Kidney capillary endothelial cell (primary cell): ENCODE results near the gene CUX1.
"Not testable (repeated sequence)": the region's sequence is repeated elsewhere in the genome, so short reads cannot be mapped to it uniquely, and the experiment has no call there.

Experiments
- DNase-seq: peaks from one replicate; pipeline ENCODE4 v3.0.0-alpha.2; 2018; ENCODE audit warnings: low spot score

Gene CUX1, protein sequence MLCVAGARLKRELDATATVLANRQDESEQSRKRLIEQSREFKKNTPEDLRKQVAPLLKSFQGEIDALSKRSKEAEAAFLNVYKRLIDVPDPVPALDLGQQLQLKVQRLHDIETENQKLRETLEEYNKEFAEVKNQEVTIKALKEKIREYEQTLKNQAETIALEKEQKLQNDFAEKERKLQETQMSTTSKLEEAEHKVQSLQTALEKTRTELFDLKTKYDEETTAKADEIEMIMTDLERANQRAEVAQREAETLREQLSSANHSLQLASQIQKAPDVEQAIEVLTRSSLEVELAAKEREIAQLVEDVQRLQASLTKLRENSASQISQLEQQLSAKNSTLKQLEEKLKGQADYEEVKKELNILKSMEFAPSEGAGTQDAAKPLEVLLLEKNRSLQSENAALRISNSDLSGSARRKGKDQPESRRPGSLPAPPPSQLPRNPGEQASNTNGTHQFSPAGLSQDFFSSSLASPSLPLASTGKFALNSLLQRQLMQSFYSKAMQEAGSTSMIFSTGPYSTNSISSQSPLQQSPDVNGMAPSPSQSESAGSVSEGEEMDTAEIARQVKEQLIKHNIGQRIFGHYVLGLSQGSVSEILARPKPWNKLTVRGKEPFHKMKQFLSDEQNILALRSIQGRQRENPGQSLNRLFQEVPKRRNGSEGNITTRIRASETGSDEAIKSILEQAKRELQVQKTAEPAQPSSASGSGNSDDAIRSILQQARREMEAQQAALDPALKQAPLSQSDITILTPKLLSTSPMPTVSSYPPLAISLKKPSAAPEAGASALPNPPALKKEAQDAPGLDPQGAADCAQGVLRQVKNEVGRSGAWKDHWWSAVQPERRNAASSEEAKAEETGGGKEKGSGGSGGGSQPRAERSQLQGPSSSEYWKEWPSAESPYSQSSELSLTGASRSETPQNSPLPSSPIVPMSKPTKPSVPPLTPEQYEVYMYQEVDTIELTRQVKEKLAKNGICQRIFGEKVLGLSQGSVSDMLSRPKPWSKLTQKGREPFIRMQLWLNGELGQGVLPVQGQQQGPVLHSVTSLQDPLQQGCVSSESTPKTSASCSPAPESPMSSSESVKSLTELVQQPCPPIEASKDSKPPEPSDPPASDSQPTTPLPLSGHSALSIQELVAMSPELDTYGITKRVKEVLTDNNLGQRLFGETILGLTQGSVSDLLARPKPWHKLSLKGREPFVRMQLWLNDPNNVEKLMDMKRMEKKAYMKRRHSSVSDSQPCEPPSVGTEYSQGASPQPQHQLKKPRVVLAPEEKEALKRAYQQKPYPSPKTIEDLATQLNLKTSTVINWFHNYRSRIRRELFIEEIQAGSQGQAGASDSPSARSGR (N-terminal part only)

DNA sequence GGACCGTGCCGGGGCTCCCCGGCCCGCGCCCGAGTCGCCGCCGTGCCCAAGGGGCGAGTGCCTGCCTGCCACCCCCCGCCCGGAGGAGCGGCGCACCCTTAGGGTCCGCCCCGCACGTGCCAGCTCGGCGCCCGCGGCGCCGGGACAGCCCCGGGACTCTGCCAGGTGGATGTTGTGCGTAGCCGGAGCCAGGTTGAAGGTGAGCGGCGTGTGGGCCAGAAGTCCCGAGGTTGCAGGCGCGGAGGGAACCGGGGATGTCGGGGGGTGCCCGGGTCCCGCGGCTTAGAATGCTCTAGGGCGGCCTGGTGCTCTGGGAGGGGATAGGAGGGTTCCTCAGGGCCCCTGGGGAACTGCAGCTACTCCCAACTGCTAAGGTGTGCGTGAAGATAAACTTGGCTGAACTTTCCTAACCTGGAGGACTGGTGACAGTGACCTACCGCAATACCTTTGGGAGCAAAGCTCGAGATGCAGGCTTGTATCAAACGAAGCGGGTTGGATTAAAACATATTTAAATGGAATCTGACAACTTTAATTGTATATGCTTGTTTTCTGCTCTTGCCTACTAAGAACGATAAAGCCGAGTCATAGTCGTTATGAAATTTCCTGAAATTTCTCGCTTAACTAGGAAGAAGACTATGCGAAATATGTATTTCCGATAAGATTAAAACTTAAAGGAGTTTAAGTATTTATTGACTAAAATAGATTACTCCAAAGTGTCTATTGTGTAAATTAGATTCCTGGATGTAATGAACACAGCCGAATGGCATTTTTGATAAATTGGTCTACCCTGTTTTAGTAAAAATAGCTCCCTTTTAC, at the start of gene CUX1:
CUX1 (plus strand) TSS at position 156 of the 816 bp plus-strand sequence; CDS start at position 170, 14 bp downstream.
- no peak for DNase-seq

DNA sequence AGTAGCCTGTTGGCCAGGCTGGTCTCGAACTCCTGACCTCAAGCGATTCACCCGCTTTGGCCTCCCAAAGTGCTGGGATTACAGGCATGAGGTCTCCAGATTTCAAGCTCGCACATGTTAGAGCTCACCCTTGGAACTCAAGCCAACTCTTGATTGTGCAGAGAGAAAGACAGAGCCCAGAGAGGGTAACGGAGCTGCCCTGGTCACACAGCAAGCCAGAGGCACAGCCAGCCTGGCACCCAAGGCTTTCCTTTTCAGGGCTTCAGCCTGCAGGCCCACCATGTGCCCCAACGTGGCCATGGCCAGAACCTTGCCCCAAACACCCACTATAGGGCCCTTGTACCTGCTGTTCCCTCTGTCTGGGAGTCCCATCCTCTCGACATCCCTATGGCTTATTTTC, 49.1 kb upstream of the CUX1 start:
- no peak for DNase-seq

DNA sequence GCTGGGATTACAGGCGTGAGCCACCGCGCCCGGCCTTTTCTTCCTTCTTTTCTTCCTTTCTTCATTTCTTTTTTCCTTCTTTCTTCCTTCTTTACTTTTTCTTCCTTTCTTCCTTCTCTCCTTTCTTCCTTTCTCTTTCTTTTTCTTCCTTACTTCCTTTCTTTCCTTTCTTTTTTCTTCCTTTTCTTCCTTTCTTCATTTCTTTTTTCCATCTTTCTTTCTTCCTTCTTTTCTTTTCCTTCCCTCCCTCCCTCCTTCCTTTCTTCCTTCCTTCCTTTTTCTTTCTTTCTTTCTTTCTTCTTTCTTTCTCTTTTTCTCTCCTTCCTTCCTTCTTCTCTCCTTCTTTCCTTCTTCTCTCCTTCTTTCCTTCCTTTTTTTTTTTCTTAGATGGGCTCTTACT, 47.0 kb upstream of the CUX1 start:
- DNase-seq: no peak

DNA sequence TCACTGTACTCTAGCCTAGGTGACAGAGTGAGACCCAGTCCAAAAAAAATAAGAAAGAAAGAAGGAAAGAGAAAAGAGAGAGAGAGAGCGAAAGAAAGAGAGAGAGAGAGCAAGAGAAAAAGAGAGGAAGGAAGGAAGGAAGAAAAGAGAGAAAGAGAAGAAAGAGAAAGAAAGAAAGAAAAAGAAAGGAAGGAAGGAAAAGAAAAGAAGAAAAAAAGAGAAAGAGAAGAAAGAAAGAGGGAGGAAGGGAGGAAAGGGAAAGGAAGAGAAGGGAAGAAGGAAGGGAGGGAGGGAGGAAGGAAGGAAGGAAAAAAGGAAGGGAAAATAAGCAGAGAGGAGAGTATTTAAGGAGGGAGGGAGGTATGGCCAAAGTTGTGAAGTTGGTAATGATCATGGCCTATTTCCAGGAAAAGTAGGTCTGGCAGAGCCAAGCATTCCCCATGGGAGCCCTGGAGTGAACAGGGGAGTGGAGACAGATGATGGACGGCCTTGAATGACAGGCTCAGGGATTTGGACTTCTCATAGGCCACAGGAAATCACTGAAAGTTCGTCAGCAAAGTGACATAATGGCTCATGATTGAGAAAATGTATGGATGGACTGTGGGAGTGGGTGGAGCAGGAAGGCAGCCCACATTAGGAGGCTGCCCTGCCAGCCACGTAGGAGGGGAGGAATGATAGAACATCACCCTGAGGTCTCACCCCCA, 44.8 kb upstream of the CUX1 start:
- DNase-seq: no peak

DNA sequence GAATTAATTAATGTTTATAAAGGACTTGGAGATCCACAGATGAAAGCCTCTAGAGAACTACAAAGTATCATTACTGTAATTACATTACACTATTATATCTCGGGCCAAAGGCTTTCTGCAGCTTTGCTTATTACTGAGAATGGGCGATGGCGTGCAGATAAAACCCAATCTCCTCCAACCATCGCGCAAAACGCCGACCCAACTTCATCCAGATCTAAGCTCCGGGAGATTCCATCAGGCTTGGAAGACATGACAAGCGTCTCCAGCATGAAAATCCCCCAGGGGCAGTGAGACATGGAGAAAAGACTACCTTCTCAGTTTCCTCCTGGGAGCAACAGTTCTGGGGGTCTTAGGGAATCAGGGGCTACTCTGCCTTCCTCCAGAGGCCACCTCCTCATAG, 42.2 kb upstream of the CUX1 start:
- no peak for DNase-seq

DNA sequence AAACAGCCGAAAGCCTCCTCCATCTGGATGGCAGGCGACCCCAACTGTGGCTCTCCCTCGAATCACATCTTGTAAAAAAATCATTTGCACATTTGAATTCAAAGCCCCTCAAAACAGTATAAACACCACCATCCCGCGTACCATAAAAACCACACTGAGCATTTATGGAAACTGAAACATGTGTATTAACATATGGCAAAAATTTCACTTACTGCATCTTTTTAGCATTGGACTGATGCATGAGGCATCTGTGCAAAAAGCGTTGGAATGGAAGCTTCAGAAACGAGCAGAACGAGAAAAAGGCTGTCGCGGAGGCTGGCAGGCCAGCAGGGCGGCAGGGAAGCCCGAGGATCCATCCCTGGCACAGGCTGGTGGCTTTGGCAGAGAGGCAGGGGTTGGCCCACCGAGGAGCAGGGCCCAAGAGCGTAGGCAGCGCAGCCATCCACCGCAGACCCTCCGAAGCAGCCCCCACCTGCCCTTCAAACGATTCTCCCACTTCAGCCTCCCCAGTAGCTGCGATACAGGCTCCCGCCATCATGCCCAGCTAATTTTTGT, 39.3 kb upstream of the CUX1 start:
- no peak for DNase-seq

DNA sequence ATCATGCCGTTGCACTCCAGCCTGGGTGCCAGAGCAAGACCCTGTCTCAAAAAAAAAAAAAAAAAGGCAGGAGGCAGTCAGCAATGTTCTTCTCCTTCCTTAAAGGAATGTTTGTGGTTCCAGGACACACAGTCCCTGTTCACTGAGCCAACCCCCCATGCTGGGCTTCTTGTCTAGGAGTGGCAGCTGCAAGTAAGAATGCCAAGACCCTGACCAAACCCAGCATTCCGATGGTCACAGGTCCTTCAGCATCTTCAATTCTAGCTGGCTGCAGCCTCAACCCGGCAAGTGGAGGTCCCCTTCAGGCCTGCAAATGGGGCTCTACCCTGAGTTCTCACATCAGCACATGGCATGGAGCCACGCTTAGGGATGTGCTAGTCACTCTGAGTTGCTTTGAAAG, 38.2 kb upstream of the CUX1 start:
- DNase-seq: no peak

DNA sequence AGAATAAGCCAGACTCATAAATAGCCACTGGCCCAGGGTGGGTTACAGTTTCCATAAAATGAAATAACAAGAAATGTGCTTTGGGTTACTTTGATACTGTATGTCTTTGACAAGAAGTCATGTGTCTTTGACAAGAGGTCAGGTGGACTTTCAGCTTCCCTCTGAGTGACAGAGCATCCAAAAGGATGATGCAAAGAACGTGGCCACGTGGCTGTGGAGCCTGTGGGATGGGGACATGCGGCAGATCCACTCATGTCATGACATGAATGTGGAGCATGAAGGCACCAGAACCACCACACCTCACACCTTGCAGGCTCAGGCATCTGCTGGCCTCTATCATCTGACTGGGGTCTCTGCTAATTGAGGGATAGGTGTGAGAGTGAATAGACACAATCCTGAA, 37.1 kb upstream of the CUX1 start:
- no peak for DNase-seq

DNA sequence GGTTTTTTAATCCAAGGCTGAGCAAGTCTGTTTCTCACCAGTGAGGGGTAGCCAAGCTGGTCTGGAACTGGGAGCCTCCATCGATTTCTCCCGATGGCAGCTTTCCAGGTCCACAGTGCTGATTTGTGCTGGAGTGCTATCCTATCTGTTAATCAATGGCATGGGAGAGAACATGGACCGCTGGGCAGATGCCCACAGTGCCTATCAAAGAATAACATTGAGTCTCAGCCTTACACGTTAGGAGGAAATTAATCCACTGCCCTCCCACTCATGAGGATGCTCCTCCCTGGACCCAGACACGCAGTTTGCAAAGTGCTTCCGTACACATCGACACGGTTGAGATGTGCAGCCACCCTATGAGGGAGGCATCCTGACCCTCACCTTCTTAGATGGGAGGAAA, 36.0 kb upstream of the CUX1 start:
- no peak for DNase-seq

DNA sequence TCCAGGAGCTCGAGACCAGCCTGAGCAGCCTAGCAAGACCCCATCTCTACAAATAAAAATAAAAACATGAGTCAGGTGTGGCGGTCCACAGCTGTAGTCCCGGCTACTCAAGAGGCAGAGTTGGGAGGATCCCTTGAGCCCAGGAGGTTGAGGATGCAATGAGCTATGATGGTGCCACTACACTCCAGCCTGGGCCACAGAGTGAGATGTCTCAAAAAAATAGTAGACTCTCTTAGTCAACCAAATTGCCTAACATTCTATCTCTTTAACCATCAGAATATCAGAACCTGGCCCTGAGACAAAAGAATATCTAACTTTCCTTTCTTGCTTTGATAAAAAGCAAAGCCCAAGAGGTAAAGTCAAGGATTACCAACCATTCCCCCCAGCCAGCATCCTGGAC, 35.0 kb upstream of the CUX1 start:
- no peak for DNase-seq

DNA sequence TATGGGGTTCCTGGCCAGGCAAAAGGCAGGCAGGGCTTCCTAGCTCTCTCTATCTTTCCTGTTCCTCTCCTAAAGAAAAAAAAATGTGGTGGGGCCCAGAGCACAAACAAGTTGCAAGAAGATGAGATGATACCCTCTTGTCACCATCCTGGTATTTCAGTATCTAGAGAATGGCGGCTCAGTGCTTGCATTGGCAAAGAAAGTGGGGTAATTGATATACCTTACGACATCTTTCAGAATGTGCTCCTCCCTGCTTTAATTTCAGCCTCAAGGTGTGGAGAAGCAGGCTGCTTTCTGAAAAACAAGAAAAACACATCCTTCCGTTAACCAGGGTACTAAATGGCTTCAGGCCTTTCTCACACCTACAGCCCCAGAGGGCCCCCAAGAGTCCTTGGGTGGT, 34.5 kb upstream of the CUX1 start:
- no peak for DNase-seq

DNA sequence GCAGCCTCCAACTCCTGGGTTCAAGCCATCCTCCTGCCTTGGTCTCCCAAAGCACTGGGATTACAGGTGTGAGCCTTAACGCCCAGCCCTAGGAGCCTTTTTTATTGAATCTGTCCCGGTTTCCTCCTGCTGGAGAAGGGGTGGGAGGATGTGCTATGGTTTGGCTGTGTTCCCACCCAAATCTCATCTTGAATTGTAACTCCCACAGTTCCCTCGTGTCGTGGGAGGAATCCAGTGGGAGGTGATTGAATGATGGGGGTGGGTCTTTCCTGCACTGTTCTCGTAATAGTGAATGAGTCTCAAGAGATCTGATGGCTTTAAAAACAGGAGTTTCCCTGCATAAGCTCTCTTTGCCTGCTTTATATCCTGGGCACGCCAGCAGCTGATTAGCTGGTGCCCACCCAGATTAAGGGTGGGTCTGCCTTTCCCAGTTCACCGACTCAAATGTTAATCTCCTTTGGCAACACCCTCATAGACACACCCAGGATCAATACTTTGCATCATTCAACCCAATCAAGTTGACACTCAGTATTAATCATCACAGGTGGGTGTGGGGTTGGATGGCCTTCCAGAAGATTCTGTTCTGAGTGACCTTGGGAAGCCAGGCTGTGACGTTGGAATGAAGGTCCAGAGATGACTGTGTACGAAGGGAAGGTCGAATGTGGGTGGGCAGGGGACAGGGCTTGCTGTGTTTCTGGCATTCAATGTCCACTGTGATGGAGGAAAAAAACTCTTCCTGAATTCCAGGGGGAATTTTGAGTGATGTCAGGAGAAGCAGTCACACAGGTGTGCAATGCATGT, 33.8 kb upstream of the CUX1 start:
- no peak for DNase-seq

DNA sequence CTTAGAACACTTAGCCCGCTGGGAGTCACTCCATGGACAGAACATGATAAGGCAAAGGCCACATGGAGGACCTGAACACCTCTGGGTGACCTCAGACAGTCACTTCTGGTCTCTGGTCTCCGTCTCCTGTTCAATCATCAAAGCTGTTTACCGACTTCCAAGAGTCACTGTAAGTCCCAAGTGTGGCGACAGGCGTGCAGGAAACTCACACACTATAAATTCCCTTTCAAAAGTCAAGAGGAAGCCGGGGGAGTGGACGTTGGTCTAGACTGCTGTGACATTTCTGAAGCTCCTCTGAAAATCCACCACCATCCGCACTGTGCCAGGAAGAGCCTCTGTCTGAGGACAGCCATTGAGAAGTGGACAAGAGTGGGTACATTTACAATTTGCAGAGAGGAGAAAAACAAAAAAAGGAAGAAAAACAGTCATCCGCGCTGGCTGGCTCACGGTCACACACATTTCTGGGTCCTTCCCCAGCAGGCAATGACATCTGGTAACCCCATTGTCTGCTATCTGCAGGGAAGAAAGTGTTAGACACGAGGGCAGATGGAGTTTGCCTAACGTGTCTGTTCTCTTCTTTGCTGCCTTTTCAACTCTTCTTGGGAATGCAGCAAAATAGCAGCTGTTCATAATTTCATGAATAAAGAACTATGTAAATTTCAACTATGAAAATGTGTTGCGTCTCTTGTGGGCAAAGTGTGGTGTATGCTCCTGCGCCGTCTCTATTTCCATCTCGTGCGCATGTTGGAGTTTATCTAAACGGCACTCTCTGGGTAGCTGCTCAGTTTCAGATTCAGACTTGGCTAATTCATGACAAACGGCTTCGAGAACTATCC, 32.9 kb upstream of the CUX1 start:
- peak; percentile 37 for DNase-seq

DNA sequence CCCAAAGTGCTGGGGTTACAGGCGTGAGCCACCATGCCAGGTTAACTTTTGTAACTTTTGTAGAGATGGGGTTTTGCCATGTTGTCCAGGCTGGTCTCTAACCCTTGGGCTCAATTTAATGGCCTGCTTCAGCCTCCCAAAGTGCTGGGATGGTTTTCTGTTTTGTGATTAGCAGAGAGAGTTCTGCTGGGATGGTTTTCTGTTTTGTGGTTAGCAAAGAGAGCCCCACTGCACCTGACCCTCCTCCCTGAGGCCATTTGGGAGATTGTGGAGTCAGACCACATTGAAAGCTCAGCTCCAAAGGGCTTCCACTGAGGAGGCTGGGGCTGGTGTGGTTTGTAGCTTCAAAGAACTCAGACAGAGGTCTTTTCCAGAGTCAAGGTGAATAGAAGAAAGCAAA, 29.6 kb upstream of the CUX1 start:
- DNase-seq: no peak

DNA sequence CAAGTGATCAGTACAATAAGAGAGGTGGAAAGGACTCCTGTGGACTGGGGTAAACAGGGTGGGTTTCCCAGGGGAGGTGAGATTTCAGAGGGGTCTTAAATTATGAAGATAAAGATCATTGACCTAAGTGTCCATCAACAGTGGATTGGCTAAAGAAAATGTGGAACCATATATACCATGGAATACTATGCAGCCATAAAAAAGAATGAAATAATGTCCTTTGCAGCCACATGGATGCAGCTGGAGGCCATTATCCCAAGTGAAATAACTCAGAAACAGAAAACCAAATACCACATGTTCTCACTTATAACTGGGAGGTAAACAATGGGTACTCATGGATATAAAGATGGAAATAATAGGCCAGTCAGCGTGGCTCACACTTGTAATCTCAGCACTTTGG, 28.9 kb upstream of the CUX1 start:
- no peak for DNase-seq

DNA sequence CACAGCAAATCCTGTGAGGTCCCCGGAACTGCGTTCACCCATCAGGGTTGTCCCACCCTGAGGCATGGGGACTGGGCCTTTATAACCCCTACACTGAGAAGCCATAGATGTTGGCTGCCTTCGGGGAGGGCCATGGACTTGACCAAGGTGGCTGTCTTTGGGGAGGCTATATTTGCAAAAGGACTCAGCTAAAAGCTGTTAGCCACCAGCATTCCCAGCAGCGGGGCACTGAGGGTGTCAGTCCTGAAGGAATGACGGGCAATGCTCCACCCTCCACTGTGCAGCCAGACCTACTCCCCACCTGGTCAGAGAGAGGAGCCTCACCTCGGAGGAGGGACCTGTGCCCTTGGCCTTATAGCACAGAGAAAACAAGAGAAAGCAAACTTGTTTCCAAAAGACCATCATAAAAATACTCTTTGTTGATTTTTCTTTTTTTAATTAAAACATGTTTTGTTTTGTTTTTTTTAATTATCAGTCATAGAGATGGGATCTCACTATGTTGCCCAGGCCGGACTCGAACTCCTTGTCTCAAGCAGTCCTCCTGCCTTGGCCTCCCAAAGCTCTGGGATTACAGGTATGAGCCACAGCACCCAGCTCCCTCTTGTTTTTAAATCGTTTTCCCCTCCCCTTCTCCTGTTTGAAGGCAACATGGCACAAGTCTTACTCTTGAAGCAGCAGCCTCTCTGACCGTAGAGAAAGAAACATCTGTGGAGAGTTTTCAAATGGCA, 26.7 kb upstream of the CUX1 start:
- no peak for DNase-seq

DNA sequence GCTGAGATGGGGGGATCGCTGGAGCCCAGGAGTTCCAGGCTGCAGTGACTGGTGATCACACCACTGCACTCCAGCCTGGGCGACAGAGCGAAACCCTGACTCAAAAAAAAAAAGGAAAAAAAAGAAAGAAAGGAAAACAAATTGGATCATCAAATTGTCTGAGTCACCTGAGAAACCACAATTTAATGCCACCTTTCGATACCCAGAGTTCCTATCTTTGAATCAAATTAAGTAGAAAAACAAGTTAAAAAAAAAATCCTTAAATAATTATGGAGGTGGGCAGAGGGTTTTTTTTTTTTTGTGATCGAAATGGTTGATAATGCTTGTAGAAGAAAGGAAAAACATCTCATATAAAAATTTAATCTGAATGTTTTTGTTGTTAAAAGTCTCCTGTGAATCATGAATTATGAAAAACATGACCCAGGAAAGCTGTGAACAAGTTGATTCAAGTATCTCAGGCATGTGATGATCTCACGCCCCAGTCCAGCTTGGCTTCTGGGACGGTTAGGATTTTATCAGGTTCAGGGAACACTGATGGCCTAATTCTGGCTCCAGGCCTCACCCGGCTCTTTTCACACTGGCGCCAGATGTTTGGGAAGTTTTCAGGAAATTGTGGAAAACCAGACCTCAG, 25.3 kb upstream of the CUX1 start:
- DNase-seq: no peak

DNA sequence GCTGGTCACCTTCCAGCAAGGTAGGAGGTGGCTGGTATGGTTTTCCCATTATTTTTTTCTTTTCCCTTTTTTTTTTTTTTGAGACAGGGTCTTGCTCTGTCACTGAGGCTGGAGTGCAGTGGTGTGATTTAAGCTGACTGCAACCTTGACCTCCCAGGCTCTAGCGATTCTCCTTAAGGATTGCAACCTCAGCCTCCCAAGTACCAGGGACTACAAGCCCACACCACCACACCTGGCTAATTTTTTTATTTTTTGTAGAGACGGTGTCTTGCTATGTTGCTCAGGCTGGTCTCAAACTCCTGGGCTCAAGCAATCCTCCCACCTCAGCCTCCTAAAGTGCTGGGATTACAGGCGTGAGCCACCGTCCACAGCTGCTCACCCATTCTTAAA, 24.7 kb upstream of the CUX1 start:
- not testable (repeated sequence) for DNase-seq
